Activated CD8-positive, alpha-beta memory T cell treated with anti-CD3 and anti-CD28 coated beads, Interleukin-2, amount 10 ng/mL, durations not matched to agents 7 days and 5 days (primary cell): Measurements from ENCODE around the gene FOLR2. TPM values are rescaled to one million over a fixed set of nuclear protein-coding genes. Genes with fewer than 3 reads are reported as not detected.
A peak's percentile ranks its signal among the peaks of the same experiment; 100 is the strongest.

Source experiments
- ATAC-seq: fragments of 150-1000 bp; cut with Tn5 transposase; one replicate; pipeline ENCODE4 v1.10.0; 2021; ENCODE audit warnings: moderate library complexity
- CTCF ChIA-PET: fragments of 350-600 bp; sonication (Branson Sonifier 250); formaldehyde crosslinking; loops from one replicate; lab custom pipeline; 2021; ENCODE audit warnings: antibody characterized with exemption; lab: Charles Lee
- DNase-seq: peaks from one replicate; pipeline ENCODE4 v3.0.0-alpha.2; 2020
- H3K27ac Mint-ChIP-seq: one replicate; pipeline ENCODE4 v1.8.0; 2021; ENCODE audit warnings: mild to moderate bottlenecking, mixed read lengths
- H3K27me3 Mint-ChIP-seq: one replicate; pipeline ENCODE4 v1.8.0; 2021; ENCODE audit warnings: mixed read lengths
- H3K36me3 Mint-ChIP-seq: one replicate; pipeline ENCODE4 v1.8.0; 2021; ENCODE audit warnings: mild to moderate bottlenecking, mixed read lengths
- H3K4me1 Mint-ChIP-seq: one replicate; pipeline ENCODE4 v1.8.0; 2021; ENCODE audit warnings: mixed read lengths
- H3K4me3 Mint-ChIP-seq: one replicate; pipeline ENCODE4 v1.8.0; 2021; ENCODE audit warnings: mild to moderate bottlenecking, moderate library complexity, mixed read lengths
- H3K9me3 Mint-ChIP-seq: one replicate; pipeline ENCODE4 v1.8.0; 2022; ENCODE audit warnings: low read depth, mixed read lengths
- total RNA-seq, 2 experiments: library from RNA; stranded (reverse); gene quantifications; one replicate each; pipeline ENCODE4 v1.2.3, GENCODE V29; 2021

The FOLR2 gene
- total RNA-seq, 2 experiments from 2014 or later = not detected

- no peaks in the 10 kb centered on the region for H3K9me3 Mint-ChIP-seq
- ATAC-seq = no peak
- peaks cover 49% of the 10 kb centered on the region for H3K27me3 Mint-ChIP-seq
- no peak overlapping the region for H3K27ac Mint-ChIP-seq
- no peak overlapping the region for H3K4me3 Mint-ChIP-seq
- H3K4me1 Mint-ChIP-seq = peaks cover 16% of the 10 kb centered on the region
- CTCF ChIA-PET = interaction anchor here (0.8 to 1.1 kb wide), 3 partner anchors 85 to 191 kb away, joined by 3 read pairs; partner anchors contain the start of gene CLPB
- H3K36me3 Mint-ChIP-seq = peaks cover 2% of the 10 kb centered on the region
- DNase-seq = no peak
These were observed 26.8 kb downstream of the FOLR2 start for GRCh38 chr11:72243173-72244059.

DNA sequence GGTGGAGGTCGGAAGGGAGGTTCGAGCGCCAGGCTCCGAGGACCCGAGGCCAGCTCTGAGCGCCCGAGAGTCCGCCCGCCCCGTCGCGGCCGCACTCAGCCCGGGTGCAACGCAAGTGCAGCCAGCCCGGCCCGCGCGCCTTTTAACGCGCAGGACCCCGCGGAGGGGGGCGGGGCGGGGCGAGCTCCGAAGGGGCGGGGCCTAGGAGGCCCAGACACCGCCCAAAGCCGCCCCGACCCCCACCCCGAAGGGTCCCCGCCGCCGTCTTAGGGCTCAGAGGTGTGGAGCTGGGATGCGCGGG lies 27.4 kb downstream of the FOLR2 start, which contains the start of gene PHOX2A:
PHOX2A (minus strand) TSS at position 117 of the 301 bp plus-strand sequence. CDS start 172 bp downstream, outside the sequence.
- Mint-ChIP-seq H3K27me3 (peaks cover 47% of the 10 kb centered on the region), H3K4me1 (peaks cover 15% of the 10 kb centered on the region), H3K9me3 (no peaks in the 10 kb centered on the region), H3K36me3 (no peaks in the 10 kb centered on the region), H3K4me3 (no peak within 1 kb of the TSS), H3K27ac (no peak within 1 kb of the TSS)
- DNase-seq (no peak), ATAC-seq (no peak)
- CTCF ChIA-PET = no interaction called here

GRCh38 chr11:72244361-72245262 lies 28.0 kb downstream of the FOLR2 start:
- peaks cover 12% of the 10 kb centered on the region for H3K4me1 Mint-ChIP-seq
- H3K4me3 Mint-ChIP-seq = no peak overlapping the region
- peaks cover 43% of the 10 kb centered on the region for H3K27me3 Mint-ChIP-seq
- DNase-seq (no peak), ATAC-seq (no peak)
- H3K27ac Mint-ChIP-seq = no peak overlapping the region
- no peaks in the 10 kb centered on the region for H3K9me3 Mint-ChIP-seq
- no peaks in the 10 kb centered on the region for H3K36me3 Mint-ChIP-seq
- CTCF ChIA-PET = interaction anchor here (1.4 kb wide), 1 partner anchor 186 kb away, joined by 5 read pairs; no protein-coding TSS in a partner anchor

- Mint-ChIP-seq H3K9me3 (no peaks in the 10 kb centered on the region), H3K27me3 (peaks cover 42% of the 10 kb centered on the region), H3K36me3 (no peaks in the 10 kb centered on the region), H3K4me1 (peaks cover 10% of the 10 kb centered on the region), H3K27ac (no peak overlapping the region), H3K4me3 (no peak overlapping the region)
- no peak for DNase-seq
- CTCF ChIA-PET = interaction anchor here (0.7 to 1.4 kb wide), 4 partner anchors 13 to 274 kb away, joined by 3 to 5 read pairs (median 4); no protein-coding TSS in a partner anchor
- no peak for ATAC-seq
These were observed 28.7 kb downstream of the FOLR2 start for GRCh38 chr11:72245263-72245816.

GRCh38 chr11:72247584-72247983 lies 31.0 kb downstream of the FOLR2 start:
- DNase-seq (no peak), ATAC-seq (no peak)
- Mint-ChIP-seq H3K9me3 (no peaks in the 10 kb centered on the region), H3K27ac (no peak overlapping the region), H3K4me1 (peaks cover 6% of the 10 kb centered on the region), H3K4me3 (no peak overlapping the region), H3K36me3 (no peaks in the 10 kb centered on the region), H3K27me3 (peaks cover 19% of the 10 kb centered on the region)
- CTCF ChIA-PET = no interaction called here

- no peak for DNase-seq
- Mint-ChIP-seq H3K9me3 (no peaks in the 10 kb centered on the region), H3K4me3 (no peak overlapping the region), H3K27me3 (peaks cover 19% of the 10 kb centered on the region), H3K36me3 (no peaks in the 10 kb centered on the region), H3K27ac (no peak overlapping the region), H3K4me1 (no peaks in the 10 kb centered on the region)
- CTCF ChIA-PET = no interaction called here
- ATAC-seq = no peak
These were observed 33.4 kb downstream of the FOLR2 start for GRCh38 chr11:72249961-72250360.

DNA sequence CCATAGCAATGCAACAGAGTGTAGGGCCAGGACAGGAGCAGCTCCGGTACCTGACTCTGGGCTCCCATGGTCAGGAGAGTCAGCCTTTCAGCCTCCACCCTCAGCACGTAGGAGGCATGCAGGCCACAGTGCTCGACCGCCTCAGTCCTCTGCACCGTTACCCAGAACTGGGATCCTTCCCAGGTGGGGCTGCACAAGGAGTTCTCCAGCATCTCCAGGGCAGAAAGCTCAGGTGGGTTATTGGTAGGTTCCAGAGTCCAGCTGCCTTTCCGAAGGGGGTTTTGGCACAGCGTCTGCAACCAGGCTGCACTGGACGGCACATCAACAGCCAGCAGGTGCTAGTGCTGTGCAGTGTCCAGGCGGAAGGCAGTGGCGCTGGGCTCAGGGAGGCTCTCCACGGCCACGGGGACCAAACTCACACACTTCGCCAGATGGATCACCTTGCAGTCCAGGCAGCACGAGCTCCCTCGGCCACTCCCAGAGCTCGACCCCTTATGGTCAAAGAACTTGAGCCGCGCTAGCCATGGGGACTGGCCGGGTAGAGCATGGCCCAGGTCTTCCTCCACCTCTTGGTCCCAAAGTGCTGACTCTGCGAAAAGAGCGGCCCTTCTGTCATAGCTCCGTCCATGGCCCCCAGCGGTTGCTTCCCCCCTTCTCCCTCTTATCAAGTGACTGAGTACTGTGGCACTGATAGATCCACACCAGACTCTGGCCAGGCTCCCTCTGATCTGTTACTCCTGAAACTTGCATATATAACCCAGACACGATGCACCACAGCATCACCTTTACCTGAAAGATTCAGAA lies 34.3 kb downstream of the FOLR2 start:
- Mint-ChIP-seq H3K27me3 (peaks cover 24% of the 10 kb centered on the region), H3K4me3 (no peak overlapping the region), H3K27ac (no peak overlapping the region)

GRCh38 chr11:72251614-72252013 lies 35.0 kb downstream of the FOLR2 start:
- H3K36me3 Mint-ChIP-seq = no peaks in the 10 kb centered on the region
- no peak overlapping the region for H3K4me3 Mint-ChIP-seq
- H3K4me1 Mint-ChIP-seq = no peaks in the 10 kb centered on the region
- H3K27me3 Mint-ChIP-seq = peaks cover 27% of the 10 kb centered on the region
- CTCF ChIA-PET = no interaction called here
- no peak overlapping the region for H3K27ac Mint-ChIP-seq
- H3K9me3 Mint-ChIP-seq = no peaks in the 10 kb centered on the region
- no peak for ATAC-seq
- no peak for DNase-seq

More for the DNA sequence above, 34.3 kb downstream of the FOLR2 start:
- peak; percentile 39 for DNase-seq
- CTCF ChIA-PET = no interaction called here
- Mint-ChIP-seq H3K4me1 (no peaks in the 10 kb centered on the region), H3K36me3 (no peaks in the 10 kb centered on the region), H3K9me3 (no peaks in the 10 kb centered on the region)
- no peak for ATAC-seq

GRCh38 chr11:72253392-72253791 lies 36.8 kb downstream of the FOLR2 start:
- Mint-ChIP-seq H3K4me1 (no peaks in the 10 kb centered on the region), H3K36me3 (no peaks in the 10 kb centered on the region), H3K4me3 (no peak overlapping the region), H3K27ac (no peak overlapping the region), H3K9me3 (no peaks in the 10 kb centered on the region), H3K27me3 (peaks cover 28% of the 10 kb centered on the region)
- no peak for DNase-seq
- CTCF ChIA-PET = no interaction called here
- no peak for ATAC-seq

DNA sequence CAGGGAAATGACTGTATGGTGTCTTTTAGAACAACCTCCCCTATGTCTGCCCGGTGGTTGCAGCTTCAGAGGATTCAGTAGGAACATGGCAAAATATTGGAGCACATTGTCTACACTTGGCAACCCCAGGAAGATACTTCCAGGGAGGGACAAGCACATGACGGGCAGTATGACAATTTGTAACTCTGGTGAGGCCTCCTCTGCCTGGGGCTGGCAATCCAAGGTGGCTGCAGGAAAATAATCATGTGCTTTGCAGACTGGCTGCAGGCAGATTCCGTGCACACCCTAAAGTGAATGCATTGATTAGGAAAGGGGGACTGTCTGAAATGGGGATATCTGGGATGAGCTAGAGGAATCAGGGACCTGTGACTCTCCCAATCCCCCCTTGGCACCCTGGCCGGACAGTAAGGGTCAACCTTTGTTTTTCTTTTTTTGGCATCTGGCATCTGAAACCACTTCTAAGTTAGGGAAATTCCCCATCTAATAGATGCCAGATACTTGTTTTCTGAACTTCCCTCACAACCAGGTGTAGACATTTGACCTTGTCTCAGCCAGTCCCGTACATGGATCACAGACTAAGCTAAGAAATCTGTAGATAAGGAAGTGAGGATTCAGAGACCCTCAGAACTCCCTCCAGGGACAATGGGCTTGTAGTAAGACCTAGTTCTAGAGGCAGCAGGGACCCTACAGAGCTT lies 37.9 kb downstream of the FOLR2 start:
- H3K4me3 Mint-ChIP-seq = no peak overlapping the region
- CTCF ChIA-PET = interaction anchor here (1.1 to 1.3 kb wide), 2 partner anchors 13 to 176 kb away, joined by 3 to 5 read pairs; no protein-coding TSS in a partner anchor
- no peaks in the 10 kb centered on the region for H3K9me3 Mint-ChIP-seq

GRCh38 chr11:72257570-72257969 lies 41.0 kb downstream of the FOLR2 start:
- Mint-ChIP-seq H3K27me3 (peaks cover 38% of the 10 kb centered on the region), H3K27ac (no peak overlapping the region), H3K4me1 (peaks cover 2% of the 10 kb centered on the region), H3K4me3 (no peak overlapping the region), H3K36me3 (no peaks in the 10 kb centered on the region), H3K9me3 (no peaks in the 10 kb centered on the region)
- CTCF ChIA-PET = no interaction called here
- DNase-seq = no peak
- ATAC-seq = no peak

More for the DNA sequence above, 37.9 kb downstream of the FOLR2 start:
- no peaks in the 10 kb centered on the region for H3K4me1 Mint-ChIP-seq
- no peak for DNase-seq
- no peaks in the 10 kb centered on the region for H3K36me3 Mint-ChIP-seq
- H3K27ac Mint-ChIP-seq = no peak overlapping the region
- H3K27me3 Mint-ChIP-seq = peaks cover 29% of the 10 kb centered on the region
- no peak for ATAC-seq

- Mint-ChIP-seq H3K36me3 (no peaks in the 10 kb centered on the region), H3K4me3 (no peak overlapping the region)
- CTCF ChIA-PET = no interaction called here
These were observed 42.9 kb downstream of the FOLR2 start for GRCh38 chr11:72259490-72259889.

More at GRCh38 chr11:72259490-72259889, 42.9 kb downstream of the FOLR2 start:
- ATAC-seq (no peak), DNase-seq (no peak)
- H3K27ac Mint-ChIP-seq = no peak overlapping the region
- peaks cover 36% of the 10 kb centered on the region for H3K27me3 Mint-ChIP-seq
- no peaks in the 10 kb centered on the region for H3K9me3 Mint-ChIP-seq
- H3K4me1 Mint-ChIP-seq = peaks cover 13% of the 10 kb centered on the region
